HEK293 (cell line): ENCODE measurements around the gene NELFB.

Source experiments
- GFI1B ChIP-seq: fragments of 450-650 bp; formaldehyde crosslinking; IDR thresholded peaks from 2 replicates; pipeline ENCODE4 v1.5.1; 2016; ENCODE audit warnings: missing biosample characterization, missing genetic modification characterization
- GLIS1 ChIP-seq: fragments of 450-650 bp; formaldehyde crosslinking; IDR thresholded peaks from 2 replicates; pipeline ENCODE4 v1.5.1; 2016; ENCODE audit warnings: missing biosample characterization, missing genetic modification characterization
- MEIS1 ChIP-seq: sonication (generic); formaldehyde crosslinking; IDR thresholded peaks from 2 replicates; pipeline ENCODE4 v1.8.1; 2022; ENCODE audit warnings: missing genetic modification reagents, mild to moderate bottlenecking, borderline replicate concordance
- PRDM1 ChIP-seq: fragments of 450-650 bp; formaldehyde crosslinking; IDR thresholded peaks from 2 replicates; pipeline ENCODE4; 2016; ENCODE audit warnings: missing biosample characterization, missing genetic modification characterization
- RBAK ChIP-seq: fragments of 450-650 bp; formaldehyde crosslinking; IDR thresholded peaks from 2 replicates; pipeline ENCODE4 v1.5.1; 2016; ENCODE audit warnings: missing biosample characterization, missing genetic modification characterization
- SP2 ChIP-seq: fragments of 450-650 bp; formaldehyde crosslinking; IDR thresholded peaks from 2 replicates; pipeline ENCODE4 v1.5.1; 2016; ENCODE audit warnings: missing biosample characterization, missing genetic modification characterization
- TCF7L2 ChIP-seq: IDR thresholded peaks from 2 replicates; pipeline ENCODE4 v1.6.1; 2011; ENCODE audit warnings: low read depth, mild to moderate bottlenecking, inconsistent platforms, low read length, moderate library complexity, borderline replicate concordance
- ZBTB8A ChIP-seq: fragments of 450-650 bp; formaldehyde crosslinking; IDR thresholded peaks from 2 replicates; pipeline ENCODE4 v1.5.1; 2016; ENCODE audit warnings: missing biosample characterization, missing genetic modification characterization
- ZNF174 ChIP-seq: fragments of 450-650 bp; formaldehyde crosslinking; IDR thresholded peaks from 2 replicates; pipeline ENCODE4 v1.5.0; 2017; ENCODE audit warnings: missing biosample characterization, mild to moderate bottlenecking, missing genetic modification characterization
- ZNF19 ChIP-seq: fragments of 450-650 bp; formaldehyde crosslinking; IDR thresholded peaks from 2 replicates; pipeline ENCODE4; 2016; ENCODE audit warnings: missing biosample characterization, missing genetic modification characterization, low read depth
- ZNF223 ChIP-seq: fragments of 450-650 bp; formaldehyde crosslinking; IDR thresholded peaks from 2 replicates; pipeline ENCODE4 v1.5.1; 2016; ENCODE audit warnings: missing biosample characterization, missing genetic modification characterization
- ZNF292 ChIP-seq: fragments of 450-650 bp; formaldehyde crosslinking; IDR thresholded peaks from 2 replicates; pipeline ENCODE4 v1.5.1; 2016; ENCODE audit warnings: low read depth, missing biosample characterization, missing genetic modification characterization, borderline replicate concordance
- ZNF558 ChIP-seq: fragments of 450-650 bp; formaldehyde crosslinking; IDR thresholded peaks from 2 replicates; pipeline ENCODE4 v1.5.1; 2016; ENCODE audit warnings: missing biosample characterization, missing genetic modification characterization
- ZNF560 ChIP-seq: fragments of 450-650 bp; formaldehyde crosslinking; IDR thresholded peaks from 2 replicates; pipeline ENCODE4 v1.5.1; 2017; ENCODE audit warnings: missing biosample characterization, missing genetic modification characterization, borderline replicate concordance
- ZNF571 ChIP-seq: fragments of 450-650 bp; formaldehyde crosslinking; IDR thresholded peaks from 2 replicates; pipeline ENCODE4 v1.5.0; 2017; ENCODE audit warnings: missing biosample characterization, missing genetic modification characterization
- ZNF677 ChIP-seq: fragments of 450-650 bp; IDR thresholded peaks from 2 replicates; pipeline ENCODE4 v1.5.0; 2018; ENCODE audit warnings: missing biosample characterization, mild to moderate bottlenecking, missing genetic modification characterization, moderate library complexity
- ZNF701 ChIP-seq: fragments of 450-650 bp; formaldehyde crosslinking; IDR thresholded peaks from 2 replicates; pipeline ENCODE4 v1.5.1; 2016; ENCODE audit warnings: missing biosample characterization, missing genetic modification characterization
- ZNF76 ChIP-seq: fragments of 450-650 bp; formaldehyde crosslinking; IDR thresholded peaks from 2 replicates; pipeline ENCODE4; 2016; ENCODE audit warnings: low read depth, missing biosample characterization, missing genetic modification characterization, borderline replicate concordance
- ZNF785 ChIP-seq: fragments of 450-650 bp; formaldehyde crosslinking; IDR thresholded peaks from 2 replicates; pipeline ENCODE4 v1.5.1; 2016; ENCODE audit warnings: missing biosample characterization, missing genetic modification characterization
- TF ChIP-seq, protein P1 (sequence below): fragments of 450-650 bp; formaldehyde crosslinking; conservative IDR thresholded peaks from 2 replicates; pipeline ENCODE4 v1.5.1; 2016; ENCODE audit warnings: low read depth, missing biosample characterization, missing genetic modification characterization
- TF ChIP-seq, protein P2 (sequence below): fragments of 450-650 bp; IDR thresholded peaks from 2 replicates; pipeline ENCODE4 v1.5.1; 2018; ENCODE audit warnings: missing biosample characterization, missing genetic modification characterization
- TF ChIP-seq, protein P3 (sequence below): fragments of 450-650 bp; formaldehyde crosslinking; IDR thresholded peaks from 2 replicates; pipeline ENCODE4 v1.5.0; 2017; ENCODE audit warnings: missing biosample characterization, missing genetic modification characterization, borderline replicate concordance
- TF ChIP-seq, protein P4 (sequence below): fragments of 450-650 bp; formaldehyde crosslinking; IDR thresholded peaks from 2 replicates; pipeline ENCODE4 v1.5.1; 2017; ENCODE audit warnings: missing biosample characterization, missing genetic modification characterization
- TF ChIP-seq, protein P5 (sequence below): fragments of 450-650 bp; formaldehyde crosslinking; IDR thresholded peaks from 2 replicates; pipeline ENCODE4 v1.5.1; 2016; ENCODE audit warnings: missing biosample characterization, missing genetic modification characterization
- TF ChIP-seq, protein P6 (sequence below): fragments of 450-650 bp; formaldehyde crosslinking; IDR thresholded peaks from 2 replicates; pipeline ENCODE4 v1.5.1; 2016; ENCODE audit warnings: missing biosample characterization, missing genetic modification characterization

NELFB gene

DNA sequence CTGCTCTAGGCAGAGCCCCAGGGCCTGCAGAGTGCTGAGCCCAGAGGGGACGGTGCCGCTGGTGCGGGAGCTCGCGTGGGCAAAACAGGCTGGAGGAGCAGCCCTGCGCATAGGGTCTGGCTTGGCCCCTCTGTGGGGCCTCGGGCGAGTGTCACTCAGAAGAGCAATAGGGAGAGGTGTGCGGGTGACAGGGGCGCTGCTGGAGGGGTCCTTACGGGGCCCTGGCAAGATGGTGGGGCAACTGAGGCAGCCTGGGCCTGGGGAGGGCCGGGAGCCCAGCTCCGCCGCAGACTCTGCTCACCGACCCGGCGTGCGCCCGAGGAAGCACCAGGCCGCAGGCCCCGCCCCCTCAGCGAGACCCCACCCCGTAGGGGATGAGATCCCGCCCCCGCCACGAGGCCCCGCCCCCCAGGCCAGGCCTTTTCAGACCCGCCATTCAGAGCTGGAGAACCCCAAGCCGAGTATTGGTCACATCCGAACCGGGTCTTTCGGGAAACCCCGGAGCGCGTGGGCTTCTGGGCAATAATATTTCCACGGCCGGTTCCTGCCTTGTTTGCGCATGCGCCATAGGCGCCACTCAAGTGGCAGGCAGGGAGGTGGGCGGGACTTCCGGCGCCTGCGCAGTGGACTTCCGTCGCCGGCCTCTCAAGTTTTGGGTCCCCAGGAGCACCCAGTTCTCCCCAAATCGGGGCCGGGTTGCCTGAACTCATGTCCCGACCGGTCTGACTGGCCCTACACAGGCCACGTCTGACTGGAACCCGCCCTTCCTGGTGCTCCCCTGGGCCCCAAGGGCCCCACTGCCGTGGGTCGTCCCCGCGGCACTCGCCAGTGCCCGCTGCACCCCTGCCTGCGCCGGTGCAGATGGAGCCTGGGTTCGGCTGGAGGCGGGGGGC, 31.8 kb upstream of the NELFB start (continued):
- TF ChIP-seq, protein P1, sequence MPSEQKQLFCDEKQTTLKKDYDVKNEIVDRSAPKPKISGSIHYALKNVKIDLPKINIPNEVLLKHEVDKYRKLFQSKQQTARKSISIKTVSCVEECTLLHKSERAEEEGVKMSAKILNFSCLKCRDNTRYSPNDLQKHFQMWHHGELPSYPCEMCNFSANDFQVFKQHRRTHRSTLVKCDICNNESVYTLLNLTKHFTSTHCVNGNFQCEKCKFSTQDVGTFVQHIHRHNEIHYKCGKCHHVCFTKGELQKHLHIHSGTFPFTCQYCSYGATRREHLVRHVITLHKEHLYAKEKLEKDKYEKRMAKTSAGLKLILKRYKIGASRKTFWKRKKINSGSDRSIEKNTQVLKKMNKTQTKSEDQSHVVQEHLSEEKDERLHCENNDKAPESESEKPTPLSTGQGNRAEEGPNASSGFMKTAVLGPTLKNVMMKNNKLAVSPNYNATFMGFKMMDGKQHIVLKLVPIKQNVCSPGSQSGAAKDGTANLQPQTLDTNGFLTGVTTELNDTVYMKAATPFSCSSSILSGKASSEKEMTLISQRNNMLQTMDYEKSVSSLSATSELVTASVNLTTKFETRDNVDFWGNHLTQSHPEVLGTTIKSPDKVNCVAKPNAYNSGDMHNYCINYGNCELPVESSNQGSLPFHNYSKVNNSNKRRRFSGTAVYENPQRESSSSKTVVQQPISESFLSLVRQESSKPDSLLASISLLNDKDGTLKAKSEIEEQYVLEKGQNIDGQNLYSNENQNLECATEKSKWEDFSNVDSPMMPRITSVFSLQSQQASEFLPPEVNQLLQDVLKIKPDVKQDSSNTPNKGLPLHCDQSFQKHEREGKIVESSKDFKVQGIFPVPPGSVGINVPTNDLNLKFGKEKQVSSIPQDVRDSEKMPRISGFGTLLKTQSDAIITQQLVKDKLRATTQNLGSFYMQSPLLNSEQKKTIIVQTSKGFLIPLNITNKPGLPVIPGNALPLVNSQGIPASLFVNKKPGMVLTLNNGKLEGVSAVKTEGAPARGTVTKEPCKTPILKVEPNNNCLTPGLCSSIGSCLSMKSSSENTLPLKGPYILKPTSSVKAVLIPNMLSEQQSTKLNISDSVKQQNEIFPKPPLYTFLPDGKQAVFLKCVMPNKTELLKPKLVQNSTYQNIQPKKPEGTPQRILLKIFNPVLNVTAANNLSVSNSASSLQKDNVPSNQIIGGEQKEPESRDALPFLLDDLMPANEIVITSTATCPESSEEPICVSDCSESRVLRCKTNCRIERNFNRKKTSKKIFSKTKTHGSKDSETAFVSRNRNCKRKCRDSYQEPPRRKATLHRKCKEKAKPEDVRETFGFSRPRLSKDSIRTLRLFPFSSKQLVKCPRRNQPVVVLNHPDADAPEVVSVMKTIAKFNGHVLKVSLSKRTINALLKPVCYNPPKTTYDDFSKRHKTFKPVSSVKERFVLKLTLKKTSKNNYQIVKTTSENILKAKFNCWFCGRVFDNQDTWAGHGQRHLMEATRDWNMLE (tag by site-specific recombination), result peak; percentile 63
- TF ChIP-seq ZNF677 (tag by site-specific recombination) (no peak), SP2 (peak; percentile 90), TCF7L2 (no peak), ZNF292 (no peak), ZNF558 (no peak), ZNF701 (tag by site-specific recombination) (no peak), ZNF560 (tag by site-specific recombination) (no peak), ZNF76 (tag by site-specific recombination) (peak; percentile 84), ZNF223 (tag by site-specific recombination) (no peak), MEIS1 (0 out of 2 replicates have a peak, but pooled peaks have one; percentile 30), PRDM1 (no peak), ZNF19 (tag by site-specific recombination) (no peak), ZBTB8A (tag by site-specific recombination) (peak; percentile 40), GFI1B (tag by site-specific recombination) (no peak), GLIS1 (tag by site-specific recombination) (no peak; the same call in 1 of the 2 replicates), ZNF571 (tag by site-specific recombination) (no peak), RBAK (tag by site-specific recombination) (no peak), ZNF785 (no peak), ZNF174 (tag by site-specific recombination) (no peak)
- TF ChIP-seq, protein P2, sequence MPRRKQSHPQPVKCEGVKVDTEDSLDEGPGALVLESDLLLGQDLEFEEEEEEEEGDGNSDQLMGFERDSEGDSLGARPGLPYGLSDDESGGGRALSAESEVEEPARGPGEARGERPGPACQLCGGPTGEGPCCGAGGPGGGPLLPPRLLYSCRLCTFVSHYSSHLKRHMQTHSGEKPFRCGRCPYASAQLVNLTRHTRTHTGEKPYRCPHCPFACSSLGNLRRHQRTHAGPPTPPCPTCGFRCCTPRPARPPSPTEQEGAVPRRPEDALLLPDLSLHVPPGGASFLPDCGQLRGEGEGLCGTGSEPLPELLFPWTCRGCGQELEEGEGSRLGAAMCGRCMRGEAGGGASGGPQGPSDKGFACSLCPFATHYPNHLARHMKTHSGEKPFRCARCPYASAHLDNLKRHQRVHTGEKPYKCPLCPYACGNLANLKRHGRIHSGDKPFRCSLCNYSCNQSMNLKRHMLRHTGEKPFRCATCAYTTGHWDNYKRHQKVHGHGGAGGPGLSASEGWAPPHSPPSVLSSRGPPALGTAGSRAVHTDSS, result no peak
- TF ChIP-seq, protein P3, sequence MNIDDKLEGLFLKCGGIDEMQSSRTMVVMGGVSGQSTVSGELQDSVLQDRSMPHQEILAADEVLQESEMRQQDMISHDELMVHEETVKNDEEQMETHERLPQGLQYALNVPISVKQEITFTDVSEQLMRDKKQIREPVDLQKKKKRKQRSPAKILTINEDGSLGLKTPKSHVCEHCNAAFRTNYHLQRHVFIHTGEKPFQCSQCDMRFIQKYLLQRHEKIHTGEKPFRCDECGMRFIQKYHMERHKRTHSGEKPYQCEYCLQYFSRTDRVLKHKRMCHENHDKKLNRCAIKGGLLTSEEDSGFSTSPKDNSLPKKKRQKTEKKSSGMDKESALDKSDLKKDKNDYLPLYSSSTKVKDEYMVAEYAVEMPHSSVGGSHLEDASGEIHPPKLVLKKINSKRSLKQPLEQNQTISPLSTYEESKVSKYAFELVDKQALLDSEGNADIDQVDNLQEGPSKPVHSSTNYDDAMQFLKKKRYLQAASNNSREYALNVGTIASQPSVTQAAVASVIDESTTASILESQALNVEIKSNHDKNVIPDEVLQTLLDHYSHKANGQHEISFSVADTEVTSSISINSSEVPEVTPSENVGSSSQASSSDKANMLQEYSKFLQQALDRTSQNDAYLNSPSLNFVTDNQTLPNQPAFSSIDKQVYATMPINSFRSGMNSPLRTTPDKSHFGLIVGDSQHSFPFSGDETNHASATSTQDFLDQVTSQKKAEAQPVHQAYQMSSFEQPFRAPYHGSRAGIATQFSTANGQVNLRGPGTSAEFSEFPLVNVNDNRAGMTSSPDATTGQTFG (tag by site-specific recombination), result no peak
- TF ChIP-seq, protein P4, sequence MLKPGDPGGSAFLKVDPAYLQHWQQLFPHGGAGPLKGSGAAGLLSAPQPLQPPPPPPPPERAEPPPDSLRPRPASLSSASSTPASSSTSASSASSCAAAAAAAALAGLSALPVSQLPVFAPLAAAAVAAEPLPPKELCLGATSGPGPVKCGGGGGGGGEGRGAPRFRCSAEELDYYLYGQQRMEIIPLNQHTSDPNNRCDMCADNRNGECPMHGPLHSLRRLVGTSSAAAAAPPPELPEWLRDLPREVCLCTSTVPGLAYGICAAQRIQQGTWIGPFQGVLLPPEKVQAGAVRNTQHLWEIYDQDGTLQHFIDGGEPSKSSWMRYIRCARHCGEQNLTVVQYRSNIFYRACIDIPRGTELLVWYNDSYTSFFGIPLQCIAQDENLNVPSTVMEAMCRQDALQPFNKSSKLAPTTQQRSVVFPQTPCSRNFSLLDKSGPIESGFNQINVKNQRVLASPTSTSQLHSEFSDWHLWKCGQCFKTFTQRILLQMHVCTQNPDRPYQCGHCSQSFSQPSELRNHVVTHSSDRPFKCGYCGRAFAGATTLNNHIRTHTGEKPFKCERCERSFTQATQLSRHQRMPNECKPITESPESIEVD (tag by site-specific recombination), result no peak
- TF ChIP-seq, protein P5, sequence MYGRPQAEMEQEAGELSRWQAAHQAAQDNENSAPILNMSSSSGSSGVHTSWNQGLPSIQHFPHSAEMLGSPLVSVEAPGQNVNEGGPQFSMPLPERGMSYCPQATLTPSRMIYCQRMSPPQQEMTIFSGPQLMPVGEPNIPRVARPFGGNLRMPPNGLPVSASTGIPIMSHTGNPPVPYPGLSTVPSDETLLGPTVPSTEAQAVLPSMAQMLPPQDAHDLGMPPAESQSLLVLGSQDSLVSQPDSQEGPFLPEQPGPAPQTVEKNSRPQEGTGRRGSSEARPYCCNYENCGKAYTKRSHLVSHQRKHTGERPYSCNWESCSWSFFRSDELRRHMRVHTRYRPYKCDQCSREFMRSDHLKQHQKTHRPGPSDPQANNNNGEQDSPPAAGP (tag by site-specific recombination), result no peak
- TF ChIP-seq, protein P6, sequence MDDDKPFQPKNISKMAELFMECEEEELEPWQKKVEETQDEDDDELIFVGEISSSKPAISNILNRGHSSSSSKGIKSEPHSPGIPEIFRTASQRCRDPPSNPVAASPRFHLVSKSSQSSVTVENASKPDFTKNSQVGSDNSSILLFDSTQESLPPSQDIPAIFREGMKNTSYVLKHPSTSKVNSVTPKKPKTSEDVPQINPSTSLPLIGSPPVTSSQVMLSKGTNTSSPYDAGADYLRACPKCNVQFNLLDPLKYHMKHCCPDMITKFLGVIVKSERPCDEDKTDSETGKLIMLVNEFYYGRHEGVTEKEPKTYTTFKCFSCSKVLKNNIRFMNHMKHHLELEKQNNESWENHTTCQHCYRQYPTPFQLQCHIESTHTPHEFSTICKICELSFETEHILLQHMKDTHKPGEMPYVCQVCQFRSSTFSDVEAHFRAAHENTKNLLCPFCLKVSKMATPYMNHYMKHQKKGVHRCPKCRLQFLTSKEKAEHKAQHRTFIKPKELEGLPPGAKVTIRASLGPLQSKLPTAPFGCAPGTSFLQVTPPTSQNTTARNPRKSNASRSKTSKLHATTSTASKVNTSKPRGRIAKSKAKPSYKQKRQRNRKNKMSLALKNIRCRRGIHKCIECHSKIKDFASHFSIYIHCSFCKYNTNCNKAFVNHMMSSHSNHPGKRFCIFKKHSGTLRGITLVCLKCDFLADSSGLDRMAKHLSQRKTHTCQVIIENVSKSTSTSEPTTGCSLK (tag by site-specific recombination), result no peak
